ENCODE measurements around the gene SARM1.
"Not testable (repeated sequence)": the region's sequence is repeated elsewhere in the genome, so short reads cannot be mapped to it uniquely, and the experiment has no call there.

The SARM1 gene

DNA sequence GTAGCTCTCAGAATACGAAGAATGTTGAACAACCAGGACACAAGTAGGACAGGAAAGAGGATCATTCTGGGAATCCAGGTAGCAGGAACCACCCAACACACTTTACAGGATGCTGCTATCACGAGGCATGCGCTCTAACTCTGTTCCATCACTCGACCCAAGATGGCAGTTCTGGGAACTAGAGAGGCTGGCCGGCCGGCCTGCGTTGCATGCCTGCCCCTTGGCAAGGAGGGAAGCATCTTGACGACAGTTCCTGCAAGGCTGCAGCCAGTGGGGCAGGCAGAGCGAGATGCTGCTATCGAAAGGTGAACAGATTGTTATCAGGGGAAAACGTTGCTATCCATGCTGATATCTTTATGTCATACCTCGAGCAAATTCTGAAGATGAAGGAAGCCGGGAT is 53.7 kb downstream of the SARM1 start:
- DNase-seq (ENCODE audit: insufficient read length, low spot score) (no peak), FAIRE-seq (no peak)
- no peak for TF ChIP-seq SPI1 (IDR thresholded peaks at IDR 0.05; ENCODE audit: low read depth, low read length)
- no peak for TF ChIP-seq TAF1 (IDR thresholded peaks at IDR 0.05; ENCODE audit: low read depth, low read length)
- no peak for TF ChIP-seq POLR2A (IDR thresholded peaks at IDR 0.05; ENCODE audit: low read depth, low read length)
- TF ChIP-seq PAX5 (IDR thresholded peaks at IDR 0.05; ENCODE audit: insufficient read depth, low read length, severe bottlenecking): no peak
- TF ChIP-seq POLR2AphosphoS5 (IDR thresholded peaks at IDR 0.05; ENCODE audit: low read depth, low read length): no peak
- no peak for TF ChIP-seq POU2F2 (IDR thresholded peaks at IDR 0.05; ENCODE audit: low read depth, low read length)

DNA sequence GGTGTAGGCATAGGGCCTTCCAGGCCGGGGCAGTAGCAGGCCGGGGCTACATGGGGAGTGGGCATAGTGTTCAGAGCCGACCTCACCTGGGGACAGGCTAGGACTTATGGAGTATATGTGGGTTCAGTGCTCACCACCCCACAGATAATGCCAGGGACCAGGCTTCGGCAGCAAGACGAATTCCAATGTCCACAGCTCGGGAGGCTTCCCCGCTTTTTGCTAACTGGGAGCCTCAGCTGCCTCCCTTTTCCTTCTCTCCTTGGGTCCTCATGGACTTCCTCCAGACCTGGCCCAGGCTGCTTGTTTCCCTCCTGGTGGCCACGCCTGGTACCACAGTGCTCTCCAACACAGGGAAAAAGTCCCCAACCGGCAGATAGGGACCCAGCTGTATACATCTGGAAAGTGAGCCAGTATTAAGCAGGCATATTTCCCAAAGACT is 54.6 kb downstream of the SARM1 start:
- TF ChIP-seq PAX5 (IDR thresholded peaks at IDR 0.05; ENCODE audit: insufficient read depth, low read length, severe bottlenecking) (no peak), SPI1 (IDR thresholded peaks at IDR 0.05; ENCODE audit: low read depth, low read length) (no peak), TAF1 (IDR thresholded peaks at IDR 0.05; ENCODE audit: low read depth, low read length) (no peak), POU2F2 (IDR thresholded peaks at IDR 0.05; ENCODE audit: low read depth, low read length) (no peak), POLR2A (IDR thresholded peaks at IDR 0.05; ENCODE audit: low read depth, low read length) (no peak), POLR2AphosphoS5 (IDR thresholded peaks at IDR 0.05; ENCODE audit: low read depth, low read length) (no peak)
- FAIRE-seq (no peak), DNase-seq (ENCODE audit: insufficient read length, low spot score) (no peak)

DNA sequence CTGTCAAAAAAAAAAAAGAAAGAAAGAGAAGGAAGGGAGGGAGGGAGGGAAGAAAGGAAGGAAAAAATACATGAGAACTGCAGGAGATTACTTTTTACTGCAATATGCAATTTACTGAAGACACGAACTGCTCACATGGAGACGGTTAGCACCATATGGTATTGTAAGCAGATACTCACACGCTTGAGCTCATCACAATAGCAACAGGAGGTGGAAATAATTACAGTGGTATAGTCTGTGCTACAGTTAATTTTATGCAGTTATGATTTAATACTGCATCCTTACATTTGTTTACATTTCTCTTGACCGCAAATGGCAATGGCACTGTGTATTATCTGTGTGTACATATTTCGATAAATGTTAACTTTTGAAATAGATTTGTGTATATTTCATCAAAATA is 55.9 kb downstream of the SARM1 start:
- DNase-seq (ENCODE audit: insufficient read length, low spot score) (no peak), FAIRE-seq (no peak)
- no peak for TF ChIP-seq PAX5 (IDR thresholded peaks at IDR 0.05; ENCODE audit: insufficient read depth, low read length, severe bottlenecking)
- TF ChIP-seq SPI1 (IDR thresholded peaks at IDR 0.05; ENCODE audit: low read depth, low read length): no peak
- TF ChIP-seq POLR2AphosphoS5 (IDR thresholded peaks at IDR 0.05; ENCODE audit: low read depth, low read length): no peak
- TF ChIP-seq POU2F2 (IDR thresholded peaks at IDR 0.05; ENCODE audit: low read depth, low read length): no peak
- no peak for TF ChIP-seq POLR2A (IDR thresholded peaks at IDR 0.05; ENCODE audit: low read depth, low read length)
- no peak for TF ChIP-seq TAF1 (IDR thresholded peaks at IDR 0.05; ENCODE audit: low read depth, low read length)

DNA sequence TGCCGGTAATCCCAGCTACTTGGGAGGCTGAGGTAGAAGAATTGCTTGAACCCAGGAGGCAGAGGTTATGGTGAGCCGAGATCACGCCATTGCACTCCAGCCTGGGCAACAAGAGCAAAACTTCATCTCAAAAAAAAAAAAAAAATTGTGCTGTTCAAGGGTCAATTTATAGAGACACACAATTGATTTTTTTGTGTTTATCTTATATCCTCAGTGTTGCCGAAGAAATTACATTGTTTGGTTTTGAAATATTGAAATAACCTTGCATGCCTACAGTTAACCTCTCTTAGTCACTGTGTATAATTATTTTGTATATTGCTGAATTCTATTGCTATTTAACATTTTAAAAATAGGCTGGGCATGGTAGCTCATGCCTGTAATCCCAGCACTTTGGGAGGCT is 56.5 kb downstream of the SARM1 start:
- not testable (repeated sequence) for DNase-seq (ENCODE audit: insufficient read length, low spot score); FAIRE-seq

DNA sequence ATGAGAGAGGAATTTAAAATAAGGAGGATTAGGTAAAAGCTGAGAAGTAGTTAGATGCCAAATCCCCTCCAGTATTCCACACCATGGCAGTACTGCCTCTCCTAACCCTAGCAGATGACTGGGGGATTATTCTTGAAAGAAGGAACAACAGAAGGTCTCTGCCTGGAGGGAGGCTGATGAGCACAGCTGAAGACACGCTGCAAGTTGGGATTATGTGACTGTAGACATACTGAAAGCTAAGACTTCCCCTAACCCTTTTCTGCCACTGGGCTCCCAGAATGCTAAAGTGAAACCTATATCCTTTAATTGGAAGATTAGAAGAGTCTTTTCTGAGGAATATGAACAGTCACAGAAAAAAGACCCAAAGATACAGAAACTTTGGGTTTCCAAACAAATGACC is 62.2 kb downstream of the SARM1 start:
- DNase-seq (ENCODE audit: insufficient read length, low spot score): no peak
- TF ChIP-seq POLR2AphosphoS5 (IDR thresholded peaks at IDR 0.05; ENCODE audit: low read depth, low read length) (no peak), PAX5 (IDR thresholded peaks at IDR 0.05; ENCODE audit: insufficient read depth, low read length, severe bottlenecking) (no peak), POU2F2 (IDR thresholded peaks at IDR 0.05; ENCODE audit: low read depth, low read length) (no peak), TAF1 (IDR thresholded peaks at IDR 0.05; ENCODE audit: low read depth, low read length) (no peak), POLR2A (IDR thresholded peaks at IDR 0.05; ENCODE audit: low read depth, low read length) (no peak), SPI1 (IDR thresholded peaks at IDR 0.05; ENCODE audit: low read depth, low read length) (no peak)

DNA sequence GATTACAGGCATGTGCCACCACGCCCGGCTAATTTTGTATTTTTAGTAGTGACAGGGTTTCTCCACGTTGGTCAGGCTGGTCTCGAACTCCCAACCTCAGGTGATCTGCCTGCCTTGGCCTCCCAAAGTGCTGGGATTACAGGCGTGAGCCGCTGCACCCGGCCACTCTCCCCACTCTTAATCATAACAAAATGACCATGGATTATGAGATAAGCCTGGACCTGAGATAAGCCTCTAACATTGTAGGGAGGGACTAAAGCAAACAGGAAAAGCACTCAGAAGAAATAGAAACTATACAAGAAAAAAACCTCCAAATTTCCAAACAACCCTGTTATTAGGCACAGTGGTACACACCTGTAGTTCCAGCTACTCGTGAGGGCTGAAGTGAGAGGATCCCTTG is 62.8 kb downstream of the SARM1 start:
- not testable (repeated sequence) for DNase-seq (ENCODE audit: insufficient read length, low spot score); FAIRE-seq

More for the DNA sequence above, 62.2 kb downstream of the SARM1 start:
- FAIRE-seq: no peak

DNA sequence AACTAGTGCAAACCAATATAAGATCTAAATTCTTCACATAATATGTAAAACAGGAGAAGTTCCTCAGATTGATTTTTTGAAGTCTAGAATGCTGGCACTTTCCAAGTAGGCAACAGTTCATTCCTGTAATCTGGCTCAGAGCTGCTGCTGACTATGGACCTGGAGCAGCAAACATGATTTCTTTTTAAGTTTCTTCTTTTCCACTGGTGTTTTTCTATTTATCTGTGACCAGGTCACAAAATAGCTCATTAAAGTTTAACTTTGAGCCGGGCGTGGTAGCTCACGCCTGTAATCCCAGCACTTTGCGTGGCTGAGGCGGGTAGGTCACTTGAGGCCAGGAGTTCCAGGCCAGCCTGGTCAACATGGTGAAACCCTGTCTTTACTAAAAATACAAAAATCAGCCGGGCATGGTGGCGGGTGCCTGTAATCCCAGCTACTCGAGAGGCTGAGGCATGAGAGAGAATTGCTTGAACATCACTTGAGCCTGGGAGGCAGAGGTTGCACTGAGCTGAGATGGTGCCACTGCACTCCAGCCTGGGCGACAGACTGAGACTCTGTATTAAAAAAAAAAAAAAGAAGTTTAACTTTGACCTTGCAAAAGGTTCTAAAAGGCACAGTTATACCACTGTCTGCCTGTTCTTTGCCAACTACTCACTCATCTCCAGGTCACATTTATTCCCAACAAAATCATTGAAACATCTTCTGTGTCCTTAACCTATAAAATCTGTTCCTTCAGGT is 72.6 kb downstream of the SARM1 start:
- FAIRE-seq: no peak
- TF ChIP-seq POLR2AphosphoS5 (IDR thresholded peaks at IDR 0.05; ENCODE audit: low read depth, low read length) (no peak), SPI1 (IDR thresholded peaks at IDR 0.05; ENCODE audit: low read depth, low read length) (no peak), POU2F2 (IDR thresholded peaks at IDR 0.05; ENCODE audit: low read depth, low read length) (no peak), PAX5 (IDR thresholded peaks at IDR 0.05; ENCODE audit: insufficient read depth, low read length, severe bottlenecking) (no peak), TAF1 (IDR thresholded peaks at IDR 0.05; ENCODE audit: low read depth, low read length) (no peak), POLR2A (IDR thresholded peaks at IDR 0.05; ENCODE audit: low read depth, low read length) (no peak)
- DNase-seq (ENCODE audit: insufficient read length, low spot score): no peak

DNA sequence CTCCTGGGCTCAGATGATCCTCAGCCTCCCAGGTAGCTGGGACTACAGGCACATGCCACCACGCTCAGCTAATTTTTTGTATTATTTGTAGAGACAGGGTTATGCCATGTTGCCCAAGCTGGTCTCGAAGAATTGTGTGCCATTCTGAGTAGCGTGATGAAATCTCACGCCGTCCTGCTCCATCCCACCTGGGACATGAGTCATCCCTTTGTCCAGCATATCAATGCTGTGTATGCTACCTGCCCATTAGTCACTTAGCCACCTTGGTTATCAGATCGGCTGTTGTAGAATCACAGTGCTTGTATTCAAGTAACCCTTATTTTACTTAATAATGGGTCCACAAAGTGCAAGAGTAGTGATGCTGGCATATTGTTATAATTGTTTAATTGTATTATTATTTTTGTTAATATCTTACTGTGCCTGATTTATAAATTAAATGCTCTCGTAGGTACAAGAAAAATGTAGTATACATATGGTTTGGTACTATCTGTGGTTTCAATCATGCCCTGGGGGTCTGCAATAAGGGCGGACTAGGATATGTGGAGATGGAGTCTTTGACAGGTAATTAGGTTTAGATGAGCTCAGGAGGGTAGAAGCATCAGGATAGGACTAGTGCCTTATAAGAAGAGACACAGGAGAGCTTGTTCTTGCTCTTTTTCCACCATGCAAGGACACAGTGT is 75.4 kb downstream of the SARM1 start:
- DNase-seq (ENCODE audit: insufficient read length, low spot score) (no peak), FAIRE-seq (no peak)
- TF ChIP-seq POLR2A (IDR thresholded peaks at IDR 0.05; ENCODE audit: low read depth, low read length) (no peak), PAX5 (IDR thresholded peaks at IDR 0.05; ENCODE audit: insufficient read depth, low read length, severe bottlenecking) (no peak)

DNA sequence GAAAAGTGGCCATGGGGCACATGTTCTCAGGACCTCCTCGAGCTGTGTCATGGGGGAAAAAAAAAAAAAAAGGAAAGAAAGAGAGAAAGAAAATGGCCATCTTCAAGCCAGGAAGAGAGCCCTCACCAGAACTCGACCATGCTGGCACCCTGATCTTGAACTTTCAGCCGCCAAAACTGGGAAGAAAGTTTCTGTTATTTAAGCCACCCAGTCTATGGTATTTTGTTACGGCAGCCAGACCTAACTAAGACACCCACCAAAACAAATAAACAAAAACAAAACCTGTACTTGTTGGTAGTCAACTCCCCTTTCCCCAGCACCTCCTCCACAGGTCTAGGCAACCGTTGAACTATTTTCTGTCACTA is 75.9 kb downstream of the SARM1 start:
- FAIRE-seq (no peak), DNase-seq (ENCODE audit: insufficient read length, low spot score) (no peak)
- no peak for TF ChIP-seq POU2F2 (IDR thresholded peaks at IDR 0.05; ENCODE audit: low read depth, low read length)
- no peak for TF ChIP-seq PAX5 (IDR thresholded peaks at IDR 0.05; ENCODE audit: insufficient read depth, low read length, severe bottlenecking)
- TF ChIP-seq POLR2AphosphoS5 (IDR thresholded peaks at IDR 0.05; ENCODE audit: low read depth, low read length): no peak
- TF ChIP-seq SPI1 (IDR thresholded peaks at IDR 0.05; ENCODE audit: low read depth, low read length): no peak
- no peak for TF ChIP-seq TAF1 (IDR thresholded peaks at IDR 0.05; ENCODE audit: low read depth, low read length)
- no peak for TF ChIP-seq POLR2A (IDR thresholded peaks at IDR 0.05; ENCODE audit: low read depth, low read length)

DNA sequence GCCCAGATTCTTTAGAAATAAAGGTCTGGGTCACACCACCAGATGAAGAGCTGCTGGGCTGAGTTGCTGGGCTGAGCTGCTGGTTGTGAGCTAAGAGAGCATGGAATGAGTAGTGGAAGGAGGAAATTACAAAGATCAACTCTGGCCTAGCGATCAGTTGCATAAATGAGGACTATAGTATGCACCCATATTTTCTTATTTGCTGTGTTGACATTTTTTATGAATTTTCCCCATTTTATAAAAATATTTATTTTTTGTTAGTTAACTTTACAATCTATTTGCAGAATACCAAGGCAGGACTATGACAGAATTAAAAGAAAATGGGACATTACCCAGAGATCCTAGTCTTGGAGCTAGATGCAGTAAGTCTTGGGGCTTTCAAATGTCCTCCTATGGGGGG is 78.4 kb downstream of the SARM1 start:
- no peak for DNase-seq (ENCODE audit: insufficient read length, low spot score)
- FAIRE-seq: no peak
- no peak for TF ChIP-seq TAF1 (IDR thresholded peaks at IDR 0.05; ENCODE audit: low read depth, low read length)
- TF ChIP-seq POLR2AphosphoS5 (IDR thresholded peaks at IDR 0.05; ENCODE audit: low read depth, low read length): no peak
- TF ChIP-seq PAX5 (IDR thresholded peaks at IDR 0.05; ENCODE audit: insufficient read depth, low read length, severe bottlenecking): no peak
- TF ChIP-seq SPI1 (IDR thresholded peaks at IDR 0.05; ENCODE audit: low read depth, low read length): no peak
- TF ChIP-seq POU2F2 (IDR thresholded peaks at IDR 0.05; ENCODE audit: low read depth, low read length): no peak
- TF ChIP-seq POLR2A (IDR thresholded peaks at IDR 0.05; ENCODE audit: low read depth, low read length): no peak

All from GM12891 (cell line).